ENCODE measurements around the gene LCE3A. TPM values are rescaled to one million over a fixed set of nuclear protein-coding genes. Genes with fewer than 3 reads are reported as not detected.
A peak's percentile ranks its signal among the peaks of the same experiment; 100 is the strongest.

Gene LCE3A
- total and polyA plus RNA-seq, 7 donors, result not detected

DNA sequence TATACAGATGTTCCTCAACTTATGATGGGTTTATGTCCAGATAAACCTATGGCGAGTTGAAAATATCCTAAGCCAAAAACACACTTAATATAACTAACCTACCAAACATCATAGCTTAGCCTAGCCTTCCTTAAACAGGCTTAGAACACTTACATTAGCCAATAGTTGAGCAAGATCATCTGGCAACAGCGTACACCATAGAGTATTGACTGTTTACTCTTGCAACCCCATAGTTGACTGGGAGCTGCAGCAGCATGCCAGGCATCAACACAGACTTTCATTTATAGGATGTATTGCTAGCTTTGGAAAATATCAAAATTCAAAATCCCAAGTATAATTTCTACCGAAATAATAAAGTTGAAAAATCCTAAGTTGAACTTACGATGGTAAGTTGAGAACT is 34.8 kb upstream of the LCE3A start:
- H3K36me3 ChIP-seq, result no peaks in the 10 kb centered on the region
- H3K27ac ChIP-seq, result no peak overlapping the region
- 79 to 87% methylated on average over 4 of the region's 4 CpGs for WGBS, 2 donors
- H3K4me1 ChIP-seq, result no peaks in the 10 kb centered on the region
- intact Hi-C loops (cut with DNase I), result loop anchor here (10.0 kb wide), 1 partner anchor 567 kb away; no protein-coding TSS in a partner anchor
- TF ChIP-seq EP300 (IDR thresholded peaks at IDR 0.05) (no peak), POLR2A (IDR thresholded peaks at IDR 0.05) (no peak), POLR2AphosphoS5 (IDR thresholded peaks at IDR 0.05) (no peak)
- TF ChIP-seq, protein P1, sequence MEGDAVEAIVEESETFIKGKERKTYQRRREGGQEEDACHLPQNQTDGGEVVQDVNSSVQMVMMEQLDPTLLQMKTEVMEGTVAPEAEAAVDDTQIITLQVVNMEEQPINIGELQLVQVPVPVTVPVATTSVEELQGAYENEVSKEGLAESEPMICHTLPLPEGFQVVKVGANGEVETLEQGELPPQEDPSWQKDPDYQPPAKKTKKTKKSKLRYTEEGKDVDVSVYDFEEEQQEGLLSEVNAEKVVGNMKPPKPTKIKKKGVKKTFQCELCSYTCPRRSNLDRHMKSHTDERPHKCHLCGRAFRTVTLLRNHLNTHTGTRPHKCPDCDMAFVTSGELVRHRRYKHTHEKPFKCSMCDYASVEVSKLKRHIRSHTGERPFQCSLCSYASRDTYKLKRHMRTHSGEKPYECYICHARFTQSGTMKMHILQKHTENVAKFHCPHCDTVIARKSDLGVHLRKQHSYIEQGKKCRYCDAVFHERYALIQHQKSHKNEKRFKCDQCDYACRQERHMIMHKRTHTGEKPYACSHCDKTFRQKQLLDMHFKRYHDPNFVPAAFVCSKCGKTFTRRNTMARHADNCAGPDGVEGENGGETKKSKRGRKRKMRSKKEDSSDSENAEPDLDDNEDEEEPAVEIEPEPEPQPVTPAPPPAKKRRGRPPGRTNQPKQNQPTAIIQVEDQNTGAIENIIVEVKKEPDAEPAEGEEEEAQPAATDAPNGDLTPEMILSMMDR (IDR thresholded peaks at IDR 0.05), result no peak
- no peak for DNase-seq
- no peaks in the 10 kb centered on the region for H3K9me3 ChIP-seq
- H3K4me3 ChIP-seq, result no peak overlapping the region
- no peaks in the 10 kb centered on the region for H3K27me3 ChIP-seq

DNA sequence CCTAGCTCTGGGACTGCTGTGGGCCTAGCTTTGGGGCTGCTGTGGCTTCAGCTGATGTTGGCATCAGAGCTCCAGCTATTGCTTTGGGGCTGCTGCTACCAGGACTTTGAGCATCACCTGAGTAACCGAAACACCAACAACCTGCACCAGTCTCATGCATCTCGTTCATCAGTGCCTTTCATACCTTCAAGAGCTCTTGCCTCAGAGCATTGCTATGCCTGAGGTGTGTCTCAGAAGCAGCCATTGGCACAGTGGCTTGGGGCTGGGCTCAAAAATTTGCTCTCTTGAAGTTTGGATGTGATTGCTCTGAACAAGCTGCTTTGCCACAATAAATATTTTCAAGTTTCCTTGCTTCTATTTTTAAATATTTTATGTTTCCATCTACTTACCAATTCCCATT is 33.6 kb upstream of the LCE3A start:
- Histone ChIP-seq H3K36me3 (no peaks in the 10 kb centered on the region), H3K4me1 (no peaks in the 10 kb centered on the region), H3K4me3 (no peak overlapping the region), H3K27me3 (no peaks in the 10 kb centered on the region), H3K9me3 (no peaks in the 10 kb centered on the region), H3K27ac (no peak overlapping the region)
- DNase-seq, result no peak
- WGBS, 2 donors, result 62 to 77% methylated on average over 2 of the region's 2 CpGs
- no peak for TF ChIP-seq EP300 (IDR thresholded peaks at IDR 0.05)
- TF ChIP-seq POLR2AphosphoS5 (IDR thresholded peaks at IDR 0.05), result no peak
- TF ChIP-seq, protein P1 (IDR thresholded peaks at IDR 0.05), result no peak
- TF ChIP-seq POLR2A (IDR thresholded peaks at IDR 0.05), result no peak
- intact Hi-C loops (cut with DNase I), result loop anchor here (10.0 kb wide), 1 partner anchor 568 kb away; no protein-coding TSS in a partner anchor

DNA sequence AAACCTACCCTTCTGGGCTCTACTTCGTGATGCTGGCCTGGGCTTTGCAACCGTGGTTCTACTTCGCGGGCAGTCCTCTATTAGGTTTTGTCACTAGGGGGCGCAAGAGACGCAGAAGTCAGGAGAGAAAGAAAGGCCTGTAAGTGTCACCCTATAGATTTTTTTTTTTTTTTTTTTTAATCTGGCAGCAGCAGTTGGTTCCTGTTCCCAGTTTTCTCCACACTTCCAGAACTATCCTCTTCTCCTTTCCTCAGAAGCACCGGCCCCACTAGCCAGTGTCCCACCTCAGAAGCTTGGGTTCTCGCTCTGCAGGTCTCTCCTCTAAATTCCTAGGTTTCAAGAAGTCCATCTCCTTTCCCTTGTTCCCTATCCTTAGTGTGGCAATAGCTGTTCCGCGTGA is 31.2 kb upstream of the LCE3A start:
- TF ChIP-seq POLR2A (IDR thresholded peaks at IDR 0.05) (no peak), POLR2AphosphoS5 (IDR thresholded peaks at IDR 0.05) (no peak), EP300 (IDR thresholded peaks at IDR 0.05) (no peak)
- TF ChIP-seq, protein P1 (IDR thresholded peaks at IDR 0.05), result peak in 1 of 4 experiments; percentile 38
- no peak for DNase-seq
- H3K9me3 ChIP-seq, result no peaks in the 10 kb centered on the region
- H3K27ac ChIP-seq, result no peak overlapping the region
- H3K36me3 ChIP-seq, result no peaks in the 10 kb centered on the region
- intact Hi-C loops (cut with DNase I), result loop anchor here (10.0 kb wide), 1 partner anchor 571 kb away; no protein-coding TSS in a partner anchor
- H3K4me1 ChIP-seq, result no peaks in the 10 kb centered on the region
- H3K4me3 ChIP-seq, result no peak overlapping the region
- WGBS, 2 donors, result 31 to 32% methylated on average over 10 of the region's 10 CpGs
- no peaks in the 10 kb centered on the region for H3K27me3 ChIP-seq

DNA sequence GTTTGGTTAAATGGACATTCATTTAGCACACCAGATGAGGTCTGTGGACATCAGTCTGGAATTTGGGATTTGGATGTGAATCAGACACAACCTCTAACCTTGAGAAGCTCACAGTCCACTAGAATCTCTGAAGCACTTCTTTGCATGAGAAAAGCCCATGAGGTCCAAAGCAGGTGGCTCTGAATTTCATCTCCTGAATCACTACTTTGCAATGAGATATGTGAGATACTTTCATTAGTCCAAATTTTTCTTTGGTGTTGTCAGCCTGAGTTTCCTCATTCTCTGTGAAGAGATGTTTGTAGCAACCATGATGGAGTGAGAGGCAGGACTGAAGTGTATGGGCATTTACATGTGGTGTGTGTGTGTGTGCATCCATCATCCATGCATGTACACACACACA is 23.8 kb upstream of the LCE3A start:
- no peak overlapping the region for H3K4me3 ChIP-seq
- H3K27ac ChIP-seq, result no peak overlapping the region
- TF ChIP-seq, protein P1 (IDR thresholded peaks at IDR 0.05), result no peak
- TF ChIP-seq POLR2A (IDR thresholded peaks at IDR 0.05) (no peak), POLR2AphosphoS5 (IDR thresholded peaks at IDR 0.05) (no peak), EP300 (IDR thresholded peaks at IDR 0.05) (no peak)
- H3K27me3 ChIP-seq, result no peaks in the 10 kb centered on the region
- H3K4me1 ChIP-seq, result no peaks in the 10 kb centered on the region
- no peak for DNase-seq
- H3K36me3 ChIP-seq, result no peaks in the 10 kb centered on the region
- H3K9me3 ChIP-seq, result no peaks in the 10 kb centered on the region
- intact Hi-C loops (cut with DNase I), result no loop called here

DNA sequence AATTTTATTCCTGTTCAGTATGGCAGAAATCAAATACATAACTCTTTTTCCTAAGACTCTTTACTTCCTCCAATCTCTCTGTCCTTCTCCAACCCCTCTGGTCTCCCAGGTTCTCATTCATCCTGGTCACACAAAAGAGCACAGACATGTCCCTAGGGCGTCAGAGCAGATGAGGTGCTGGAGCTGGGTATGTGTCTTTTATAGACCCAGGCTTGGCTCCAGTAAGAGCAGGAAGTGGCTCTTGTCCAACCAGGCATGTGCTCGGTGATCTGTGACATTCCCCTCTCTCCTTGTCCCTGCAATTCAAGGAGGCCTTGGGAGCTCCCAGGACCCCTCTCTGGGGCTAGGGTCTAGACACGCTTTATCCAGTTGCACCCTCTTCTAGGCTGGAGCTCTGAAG is 22.2 kb upstream of the LCE3A start:
- H3K27ac ChIP-seq, result no peak overlapping the region
- intact Hi-C loops (cut with DNase I), result no loop called here
- TF ChIP-seq POLR2A (IDR thresholded peaks at IDR 0.05), result no peak
- no peak for TF ChIP-seq POLR2AphosphoS5 (IDR thresholded peaks at IDR 0.05)
- TF ChIP-seq EP300 (IDR thresholded peaks at IDR 0.05), result no peak
- TF ChIP-seq, protein P1 (IDR thresholded peaks at IDR 0.05), result no peak
- H3K36me3 ChIP-seq, result no peaks in the 10 kb centered on the region
- H3K4me1 ChIP-seq, result no peaks in the 10 kb centered on the region
- WGBS, 2 donors, result 33 to 46% methylated on average over 3 of the region's 3 CpGs
- DNase-seq, result no peak
- H3K4me3 ChIP-seq, result no peak overlapping the region
- no peaks in the 10 kb centered on the region for H3K27me3 ChIP-seq
- H3K9me3 ChIP-seq, result no peaks in the 10 kb centered on the region

All from sigmoid colon (tissue), 7 donors.